Astrocyte (in vitro differentiated cells and primary cell): ENCODE measurements around the gene FAM13A.

Experiments
- EZH2 ChIP-seq: IDR thresholded peaks from 2 replicates; pipeline ENCODE4 v1.6.1; 2012; ENCODE audit warnings: mild to moderate bottlenecking, low read length, inconsistent platforms; ENCODE audit not compliant: insufficient read depth
- TF ChIP-seq, protein P1 (sequence below): IDR thresholded peaks from 2 replicates; pipeline ENCODE4 v1.5.1; 2011; ENCODE audit warnings: low read depth, mild to moderate bottlenecking, inconsistent platforms, low read length, moderate library complexity; ENCODE audit not compliant: insufficient read depth

DNA sequence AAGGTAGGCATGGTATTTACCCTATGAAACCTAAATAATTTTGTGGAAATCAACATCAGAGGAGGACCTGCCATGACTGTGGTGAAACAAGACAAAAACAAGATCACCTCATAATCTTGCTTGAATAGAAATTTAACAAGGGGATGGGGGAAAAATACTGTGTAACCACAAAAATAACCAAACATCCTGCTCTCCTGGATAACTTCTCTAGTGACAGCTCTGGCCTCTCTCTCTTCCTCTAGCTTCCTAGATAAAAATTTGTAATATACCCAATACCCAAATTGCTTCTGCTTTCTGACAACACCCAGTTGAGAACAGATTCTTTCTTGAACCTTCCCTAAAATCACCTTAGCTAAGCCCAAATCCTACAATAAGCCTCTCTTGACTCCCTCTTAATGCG, 42.5 kb upstream of the FAM13A start:
- TF ChIP-seq, protein P1, sequence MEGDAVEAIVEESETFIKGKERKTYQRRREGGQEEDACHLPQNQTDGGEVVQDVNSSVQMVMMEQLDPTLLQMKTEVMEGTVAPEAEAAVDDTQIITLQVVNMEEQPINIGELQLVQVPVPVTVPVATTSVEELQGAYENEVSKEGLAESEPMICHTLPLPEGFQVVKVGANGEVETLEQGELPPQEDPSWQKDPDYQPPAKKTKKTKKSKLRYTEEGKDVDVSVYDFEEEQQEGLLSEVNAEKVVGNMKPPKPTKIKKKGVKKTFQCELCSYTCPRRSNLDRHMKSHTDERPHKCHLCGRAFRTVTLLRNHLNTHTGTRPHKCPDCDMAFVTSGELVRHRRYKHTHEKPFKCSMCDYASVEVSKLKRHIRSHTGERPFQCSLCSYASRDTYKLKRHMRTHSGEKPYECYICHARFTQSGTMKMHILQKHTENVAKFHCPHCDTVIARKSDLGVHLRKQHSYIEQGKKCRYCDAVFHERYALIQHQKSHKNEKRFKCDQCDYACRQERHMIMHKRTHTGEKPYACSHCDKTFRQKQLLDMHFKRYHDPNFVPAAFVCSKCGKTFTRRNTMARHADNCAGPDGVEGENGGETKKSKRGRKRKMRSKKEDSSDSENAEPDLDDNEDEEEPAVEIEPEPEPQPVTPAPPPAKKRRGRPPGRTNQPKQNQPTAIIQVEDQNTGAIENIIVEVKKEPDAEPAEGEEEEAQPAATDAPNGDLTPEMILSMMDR, result no peak
- TF ChIP-seq EZH2, result no peak
